Measurements from ENCODE around the gene CYRIA.

DNA sequence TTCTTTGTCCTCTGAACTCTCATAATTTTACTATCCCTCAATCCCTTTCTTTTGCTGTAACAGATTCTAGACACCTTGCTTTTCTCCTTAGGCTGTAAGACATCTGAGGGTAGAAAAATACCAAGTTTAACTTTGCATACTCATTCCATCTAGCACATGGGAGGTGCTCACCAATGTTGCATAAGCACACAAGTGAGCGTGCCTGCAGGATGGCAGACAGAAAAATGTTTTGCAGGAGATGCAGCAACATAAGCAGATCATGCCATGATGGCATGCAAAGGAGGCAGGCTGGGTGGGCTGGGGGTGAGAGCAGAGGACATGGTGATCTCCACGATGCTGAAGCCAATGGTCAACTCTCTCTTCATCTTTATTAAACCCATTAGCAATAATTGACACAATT, 24.1 kb downstream of the CYRIA start:
- TF ChIP-seq CTCF (conservative IDR thresholded peaks at IDR 0.05; ENCODE audit: low read length) (no peak), EZH2phosphoT487 (IDR thresholded peaks at IDR 0.05; ENCODE audit: borderline replicate concordance) (no peak)

Data from Loucy (cell line).